Ovary (tissue), 9 donors: ENCODE data around the gene SV2C. TPM values are rescaled to one million over a fixed set of nuclear protein-coding genes. Genes with fewer than 3 reads are reported as not detected.

ENCODE experiments used
- DNase-seq, 5 donors: peaks; one replicate each; pipeline ENCODE4 v3.0.0-alpha.2; 2019 to 2020
- H3K27ac ChIP-seq, 2 donors: fragments of 200-600 bp; one replicate each; pipeline versions ENCODE4 v1.5.1 to v1.8.0; 2019 to 2022
- H3K27me3 ChIP-seq: fragments of 200-600 bp; one replicate; pipeline ENCODE4 v1.8.0; 2022
- H3K36me3 ChIP-seq: fragments of 200-600 bp; sonication (generic); one replicate; pipeline ENCODE4 v1.5.1; 2019
- H3K4me1 ChIP-seq: one replicate; pipeline ENCODE4 v1.8.1; 2013; ENCODE audit warnings: mild to moderate bottlenecking, moderate library complexity; ENCODE audit not compliant: insufficient read depth
- H3K4me3 ChIP-seq: fragments of 200-600 bp; sonication (generic); one replicate; pipeline ENCODE4 v1.5.1; 2017
- H3K9me3 ChIP-seq, 2 donors: fragments of 200-600 bp in 1 of 2; sonication (generic) in 1 of 2; one replicate each; pipeline versions ENCODE4 v1.5.1 to v1.8.1; 2013 to 2019; ENCODE audit warnings: mild to moderate bottlenecking in 1 of 2, moderate library complexity in 1 of 2
- EP300 ChIP-seq: sonication (generic); formaldehyde crosslinking; IDR thresholded peaks from one replicate; pipeline ENCODE4 v1.6.1; 2017; ENCODE audit warnings: antibody characterized with exemption
- POLR2A ChIP-seq: fragments of 450-650 bp; IDR thresholded peaks from one replicate; pipeline ENCODE4 v1.6.1; 2017; ENCODE audit warnings: antibody characterized with exemption, mild to moderate bottlenecking, moderate library complexity
- WGBS, 3 donors: extraction: QIAGEN DNeasy Blood & Tissue Kit in 1 of 3; methylation state at CpG; one replicate each; pipeline versions ENCODE4 v1.1.5 to v1.1.7; 2013 to 2017; 5-methylcytosine and 5-hydroxymethylcytosine counted together
- intact Hi-C, 4 donors: fragments of 100-400 bp; cut with DNase I; formaldehyde crosslinking; loops; one replicate each; pipeline versions ENCODE4 v1.11.0 to v1.15.1; 2022 to 2023
- polyA plus RNA-seq, 2 donors: library from polyadenylated mRNA; stranded (reverse); fragments of 200-250 nt in 1 of 2; fragments of 350-450 nt in 1 of 2; fragmentation: Illumina TruSeq in 1 of 2; extraction: RNeasy Lipid Tissue Mini Kit (QIAGEN cat#74804) in 1 of 2; gene quantifications; one replicate each; pipeline ENCODE4 v1.2.3, GENCODE V29; 2013 to 2014
- total RNA-seq, 7 donors: library from RNA; depleted of rRNA in 2 of 7; stranded (reverse); fragments of >200 nt in 2 of 7; fragmentation: NEBNext Ultra II Directional in 3 of 7; extraction: Animal tissue kit (Norgen Biotek cat#: 25700) in 3 of 7; gene quantifications; one replicate each; pipeline versions ENCODE4 v1.1.0 to v1.2.4, GENCODE V29; 2016 to 2023
- TF ChIP-seq, protein P1 (sequence below), 3 donors: fragments of 450-650 bp in 2 of 3; fragments of 200-600 bp in 1 of 3; IDR thresholded peaks; one replicate each; pipeline versions ENCODE4 v1.5.1 to v1.8.0; 2016 to 2022; ENCODE audit warnings: antibody characterized with exemption in 3 of 3, mild to moderate bottlenecking in 1 of 3
- donor health status: DM: no; HTN: no; CAD: no; lungs with moderate emphysema.
- donor health status: DM: no; HTN: no; CAD: no.
- donor health status: Bipolar disorder and iron deficiency.
- donor health status: DM: yes; HTN: yes; CAD: no.
- donor health status: DM: no; HTN: no; CAD: no.
- donor health status: DM: yes; HTN: yes; CAD: no.

Gene SV2C
- total and polyA plus RNA-seq, 9 donors, result 0.10 to 1.3 (median 0.51) TPM

DNA sequence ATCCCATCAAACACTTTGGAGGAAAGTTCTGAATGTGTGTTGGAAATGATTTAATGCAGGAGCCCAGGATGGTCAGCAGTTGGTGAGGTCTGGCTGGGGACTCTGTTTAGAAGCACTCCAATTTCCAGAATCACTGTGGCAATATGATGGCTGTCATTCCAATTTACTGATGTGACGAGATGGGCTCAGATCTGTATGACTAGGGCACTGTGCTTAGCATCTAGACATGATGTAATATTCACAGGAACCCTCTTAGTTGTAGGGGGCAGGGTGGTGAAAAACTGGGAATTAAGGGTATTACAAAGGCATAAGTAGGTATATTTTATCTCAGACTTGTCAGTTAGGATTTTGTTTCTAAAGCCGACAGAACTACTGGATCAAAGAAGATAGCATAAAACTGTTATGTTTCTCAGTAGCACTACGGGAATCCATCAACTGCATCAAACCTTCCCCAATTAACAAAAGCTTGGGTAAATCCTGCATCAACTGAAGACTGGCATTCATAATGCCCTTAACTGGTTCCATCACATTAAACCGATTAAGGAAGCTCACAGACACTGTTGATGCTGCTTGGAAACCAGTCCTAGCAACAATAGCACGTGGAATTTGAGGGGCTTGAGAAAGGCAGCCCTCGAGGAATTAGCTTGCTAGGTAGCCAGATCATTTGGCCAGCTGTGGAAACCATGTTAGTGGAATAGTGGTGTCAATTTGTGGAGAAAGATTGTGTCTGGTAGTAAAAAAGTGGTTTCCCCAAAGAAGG is 86.1 kb downstream of the SV2C start:
- Histone ChIP-seq H3K27ac (no peak overlapping the region), H3K4me3 (no peak overlapping the region), H3K4me1 (no peaks in the 10 kb centered on the region), H3K36me3 (no peaks in the 10 kb centered on the region), H3K27me3 (no peaks in the 10 kb centered on the region), H3K9me3 (no peaks in the 10 kb centered on the region)
- TF ChIP-seq, protein P1, sequence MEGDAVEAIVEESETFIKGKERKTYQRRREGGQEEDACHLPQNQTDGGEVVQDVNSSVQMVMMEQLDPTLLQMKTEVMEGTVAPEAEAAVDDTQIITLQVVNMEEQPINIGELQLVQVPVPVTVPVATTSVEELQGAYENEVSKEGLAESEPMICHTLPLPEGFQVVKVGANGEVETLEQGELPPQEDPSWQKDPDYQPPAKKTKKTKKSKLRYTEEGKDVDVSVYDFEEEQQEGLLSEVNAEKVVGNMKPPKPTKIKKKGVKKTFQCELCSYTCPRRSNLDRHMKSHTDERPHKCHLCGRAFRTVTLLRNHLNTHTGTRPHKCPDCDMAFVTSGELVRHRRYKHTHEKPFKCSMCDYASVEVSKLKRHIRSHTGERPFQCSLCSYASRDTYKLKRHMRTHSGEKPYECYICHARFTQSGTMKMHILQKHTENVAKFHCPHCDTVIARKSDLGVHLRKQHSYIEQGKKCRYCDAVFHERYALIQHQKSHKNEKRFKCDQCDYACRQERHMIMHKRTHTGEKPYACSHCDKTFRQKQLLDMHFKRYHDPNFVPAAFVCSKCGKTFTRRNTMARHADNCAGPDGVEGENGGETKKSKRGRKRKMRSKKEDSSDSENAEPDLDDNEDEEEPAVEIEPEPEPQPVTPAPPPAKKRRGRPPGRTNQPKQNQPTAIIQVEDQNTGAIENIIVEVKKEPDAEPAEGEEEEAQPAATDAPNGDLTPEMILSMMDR (IDR thresholded peaks at IDR 0.05), result no peak
- no peak for TF ChIP-seq EP300
- TF ChIP-seq POLR2A, result no peak
- intact Hi-C loops, result no loop called here
- 73 to 84% (median 82%) methylated on average over 6 of the region's 6 CpGs for WGBS, 3 donors
- no peak for DNase-seq

GRCh38 chr5:76174101-76174500 is 90.9 kb downstream of the SV2C start:
- no peak for DNase-seq
- Histone ChIP-seq H3K4me3 (no peak overlapping the region), H3K27ac (no peak overlapping the region), H3K9me3 (no peaks in the 10 kb centered on the region), H3K36me3 (no peaks in the 10 kb centered on the region), H3K4me1 (no peaks in the 10 kb centered on the region), H3K27me3 (no peaks in the 10 kb centered on the region)
- 92 to 98% (median 96%) methylated on average over 23 of the region's 23 CpGs for WGBS, 3 donors
- intact Hi-C loops, result no loop called here
- no peak for TF ChIP-seq EP300
- no peak for TF ChIP-seq POLR2A
- TF ChIP-seq, protein P1 (IDR thresholded peaks at IDR 0.05), result no peak

- Histone ChIP-seq H3K27ac (no peak overlapping the region), H3K9me3 (no peaks in the 10 kb centered on the region), H3K4me3 (no peak overlapping the region), H3K36me3 (no peaks in the 10 kb centered on the region), H3K4me1 (no peaks in the 10 kb centered on the region), H3K27me3 (no peaks in the 10 kb centered on the region)
- 31 to 38% (median 36%) methylated on average over 6 of the region's 6 CpGs for WGBS, 3 donors
- intact Hi-C loops, result no loop called here
- peak in 1 of 5 donors; percentile 17 for DNase-seq
- TF ChIP-seq, protein P1 (IDR thresholded peaks at IDR 0.05), result no peak
- TF ChIP-seq POLR2A (no peak), EP300 (no peak)
Observed at GRCh38 chr5:76175051-76175666, 92.0 kb downstream of the SV2C start.

DNA sequence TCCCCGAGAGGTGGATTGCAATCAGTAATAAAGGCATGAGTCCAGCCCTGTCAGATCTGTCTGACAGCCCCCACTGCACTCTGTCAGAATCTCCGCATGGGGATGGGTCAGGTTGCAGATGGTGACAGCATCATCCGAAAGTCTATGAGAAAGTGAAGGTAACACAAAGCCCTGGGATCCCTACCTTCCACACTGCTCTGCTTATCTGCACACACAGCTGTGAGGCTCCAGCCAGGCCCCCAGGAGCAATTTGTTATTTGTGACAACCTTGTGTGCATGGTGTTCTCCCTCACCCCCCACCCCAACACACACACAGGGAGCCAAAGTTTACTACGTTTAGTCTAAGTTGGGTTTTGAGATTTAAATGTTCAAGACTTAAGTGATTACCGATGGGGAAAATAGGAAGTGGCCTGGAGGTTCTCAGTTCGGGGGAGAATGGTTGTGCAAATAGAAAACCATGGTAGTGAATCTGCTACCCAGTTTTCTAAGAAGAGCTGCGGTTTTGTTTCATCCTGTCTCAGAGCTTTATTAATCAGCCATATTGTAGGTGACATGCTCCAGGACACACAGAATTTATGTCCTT is 92.7 kb downstream of the SV2C start:
- no peak for DNase-seq
- no peaks in the 10 kb centered on the region for H3K27me3 ChIP-seq
- intact Hi-C loops, result no loop called here
- H3K9me3 ChIP-seq, result no peaks in the 10 kb centered on the region
- H3K4me1 ChIP-seq, result no peaks in the 10 kb centered on the region
- TF ChIP-seq EP300, result no peak
- TF ChIP-seq POLR2A, result no peak
- TF ChIP-seq, protein P1 (IDR thresholded peaks at IDR 0.05), result no peak
- H3K36me3 ChIP-seq, result no peaks in the 10 kb centered on the region
- 63 to 73% (median 64%) methylated on average over 7 of the region's 7 CpGs for WGBS, 3 donors
- no peak overlapping the region for H3K27ac ChIP-seq
- H3K4me3 ChIP-seq, result no peak overlapping the region
